ENCODE measurements around the gene TFAP2E. TPM values are rescaled to one million over a fixed set of nuclear protein-coding genes. Genes with fewer than 3 reads are reported as not detected.

The TFAP2E gene
- 1 to 10 TPM in 1 of 2 donors, under 1 TPM in 1; 0.75 to 1.1 TPM for total RNA-seq
- long read RNA-seq, partial matches to known transcripts, result 0 of 1 reads
- long read RNA-seq, other reads (novel, unspliced or antisense), result 1 of 1 reads

- peak; percentile 72 for ATAC-seq
- intact Hi-C loops (cut with DNase I, micrococcal nuclease), result no loop called here
Measured at GRCh38 chr1:35573198-35574124, at the start of gene TFAP2E. TSS of gene TFAP2E (plus strand) at chr1:35573314. CDS start at chr1:35573578, 264 bp downstream.

GRCh38 chr1:35524106-35524505, 49.0 kb upstream of the TFAP2E start:
- intact Hi-C loops (cut with DNase I, micrococcal nuclease), result no loop called here
- no peak for DNase-seq
- ATAC-seq, result no peak

More at GRCh38 chr1:35573198-35574124, at the start of gene TFAP2E:
- peak; percentile 46 to 76 for DNase-seq

GRCh38 chr1:35530168-35530567, 42.9 kb upstream of the TFAP2E start:
- ATAC-seq, result no peak
- DNase-seq, result no peak
- intact Hi-C loops (cut with DNase I, micrococcal nuclease), result no loop called here

GRCh38 chr1:35530946-35531345, 42.2 kb upstream of the TFAP2E start:
- no peak for ATAC-seq
- no peak for DNase-seq
- intact Hi-C loops (cut with DNase I, micrococcal nuclease), result no loop called here

- intact Hi-C loops (cut with DNase I, micrococcal nuclease), result no loop called here
- no peak for ATAC-seq
- DNase-seq, result no peak
Measured at GRCh38 chr1:35531368-35531767, 41.7 kb upstream of the TFAP2E start.

DNA sequence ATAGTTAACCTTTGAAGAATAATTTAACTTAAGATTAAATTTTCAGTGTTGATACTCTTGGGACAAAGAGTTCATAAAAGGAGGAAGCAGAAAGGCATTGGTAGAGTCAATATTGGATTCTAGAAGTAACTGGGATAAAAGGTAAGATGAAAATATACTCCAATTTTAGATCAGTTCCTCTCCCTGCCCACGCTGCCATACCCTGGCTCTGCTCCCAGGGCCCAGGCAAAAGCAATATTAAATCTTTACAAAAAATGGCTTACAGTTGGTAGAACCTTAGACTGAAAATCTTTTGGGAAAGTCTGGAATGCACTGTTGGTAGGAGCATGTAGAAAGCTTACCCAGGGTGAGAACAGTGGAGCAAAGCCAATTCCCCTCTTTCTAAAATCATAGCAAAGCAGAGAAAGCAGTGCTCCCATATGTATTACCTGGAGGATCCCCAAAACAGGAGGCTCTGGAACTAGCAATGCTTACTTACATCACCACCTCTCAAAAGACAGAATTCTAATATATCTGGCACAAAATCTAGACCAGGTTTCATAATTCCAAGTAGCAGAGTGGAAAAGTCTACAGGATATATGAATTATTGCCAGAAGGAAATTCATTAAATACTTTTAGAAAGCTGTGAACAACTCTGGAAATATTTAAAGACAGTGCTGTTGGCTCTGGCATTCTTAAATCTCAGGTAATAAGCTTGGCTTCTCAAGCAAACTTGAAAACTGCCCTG, 40.5 kb upstream of the TFAP2E start:
- ATAC-seq, result no peak
- intact Hi-C loops (cut with DNase I, micrococcal nuclease), result no loop called here
- DNase-seq, result no peak

DNA sequence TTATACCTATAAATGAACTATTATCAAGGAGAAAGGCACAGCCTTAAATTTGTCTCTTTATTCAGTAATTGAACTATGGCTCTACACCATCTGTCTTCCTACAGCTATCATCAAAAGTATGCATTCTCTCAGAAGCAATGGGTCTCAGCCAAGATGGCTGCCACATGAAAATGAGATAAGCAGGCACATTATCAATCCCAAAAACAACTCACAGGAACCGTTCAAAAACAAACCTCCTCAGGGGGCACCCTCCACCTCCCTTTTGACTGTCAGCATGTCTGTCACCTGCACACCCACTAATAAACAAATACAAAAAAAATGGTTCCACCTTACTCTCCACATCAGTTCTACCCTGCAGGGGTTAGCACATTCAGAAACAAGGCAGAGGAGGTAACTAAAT, 39.5 kb upstream of the TFAP2E start:
- no peak for ATAC-seq
- intact Hi-C loops (cut with DNase I, micrococcal nuclease), result no loop called here

DNA sequence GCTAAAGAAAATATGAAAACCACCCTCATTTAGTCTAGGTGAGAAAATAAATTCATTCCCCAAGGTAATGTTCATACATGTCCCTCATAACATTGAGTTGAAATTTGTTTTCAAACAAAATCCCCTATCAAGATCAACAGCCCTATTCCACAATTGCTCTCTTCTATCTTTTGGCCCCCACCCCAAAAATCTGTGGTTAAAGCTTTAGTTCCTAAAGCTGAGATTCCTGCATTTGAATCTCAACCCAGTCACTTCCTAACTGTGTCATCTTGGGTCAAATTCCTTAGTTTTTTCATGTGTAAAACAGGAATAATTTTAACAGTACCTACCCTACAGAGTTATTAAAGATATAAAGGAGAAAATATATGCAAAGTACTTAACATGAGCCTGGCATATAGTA, 37.9 kb upstream of the TFAP2E start:
- ATAC-seq (no peak), DNase-seq (no peak)
- intact Hi-C loops (cut with DNase I, micrococcal nuclease), result no loop called here

More for the DNA sequence above, 39.5 kb upstream of the TFAP2E start:
- no peak for DNase-seq

GRCh38 chr1:35536556-35537162, 36.5 kb upstream of the TFAP2E start:
- intact Hi-C loops (cut with DNase I, micrococcal nuclease), result no loop called here
- DNase-seq (no peak), ATAC-seq (no peak)

GRCh38 chr1:35537806-35538205, 35.3 kb upstream of the TFAP2E start:
- DNase-seq (no peak), ATAC-seq (no peak)
- intact Hi-C loops (cut with DNase I, micrococcal nuclease), result no loop called here

DNA sequence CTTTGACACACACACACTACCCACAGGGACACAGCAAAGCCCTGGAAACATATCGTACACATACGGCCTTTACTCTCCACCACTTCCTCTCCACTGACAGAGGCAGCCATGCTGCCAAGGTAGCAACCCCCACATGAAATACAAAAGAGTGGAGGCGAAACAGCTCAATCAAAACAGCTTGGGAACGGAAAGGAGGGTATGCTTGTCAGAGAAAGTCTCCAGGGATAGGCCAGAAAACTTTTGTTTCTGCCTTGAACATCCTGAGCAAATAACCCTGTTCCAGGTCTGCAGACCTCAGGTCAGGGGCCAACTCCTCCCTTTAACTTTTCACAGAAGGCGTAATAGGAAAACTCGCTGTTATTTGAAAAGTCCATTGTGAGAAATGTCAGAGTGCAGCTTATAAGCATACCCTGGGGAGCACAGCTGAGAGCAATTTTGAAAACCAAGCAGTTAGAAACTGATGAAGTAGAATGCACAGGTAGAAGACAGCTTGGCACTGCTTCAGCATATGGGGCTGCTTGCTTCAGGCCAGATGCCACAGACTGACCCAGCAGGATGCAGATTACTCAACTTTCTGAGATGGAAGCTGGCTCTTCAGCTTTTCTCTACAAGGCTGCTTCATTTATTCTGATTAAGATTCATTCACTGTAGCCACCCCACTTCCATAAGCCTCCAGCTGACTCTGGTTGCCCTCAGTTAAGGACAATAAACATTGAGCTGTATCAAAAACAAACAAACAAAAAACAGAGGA, 33.9 kb upstream of the TFAP2E start:
- intact Hi-C loops (cut with DNase I, micrococcal nuclease), result no loop called here
- DNase-seq (no peak), ATAC-seq (no peak)

DNA sequence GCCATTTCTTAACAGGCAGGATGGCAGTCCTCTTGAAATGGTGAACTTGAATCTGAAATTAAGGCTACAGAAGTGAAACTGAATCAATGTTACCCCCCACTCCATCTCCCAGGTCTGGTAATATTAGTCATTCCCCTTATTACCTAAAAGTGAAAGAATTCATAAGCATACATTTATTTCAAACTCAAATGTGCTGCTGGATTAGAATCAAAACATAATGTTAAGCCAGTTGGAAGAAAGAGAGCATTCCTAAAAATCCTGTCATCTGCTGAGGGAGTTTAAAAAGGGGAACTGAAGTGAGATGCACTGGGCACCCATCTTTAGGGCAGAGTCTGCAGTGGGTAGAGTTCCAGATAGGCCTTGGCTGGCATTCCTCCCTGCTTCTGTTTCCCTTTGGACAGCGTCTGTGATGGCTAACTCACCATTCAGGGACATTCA, 33.3 kb upstream of the TFAP2E start:
- ATAC-seq (no peak), DNase-seq (no peak)
- intact Hi-C loops (cut with DNase I, micrococcal nuclease), result no loop called here

DNA sequence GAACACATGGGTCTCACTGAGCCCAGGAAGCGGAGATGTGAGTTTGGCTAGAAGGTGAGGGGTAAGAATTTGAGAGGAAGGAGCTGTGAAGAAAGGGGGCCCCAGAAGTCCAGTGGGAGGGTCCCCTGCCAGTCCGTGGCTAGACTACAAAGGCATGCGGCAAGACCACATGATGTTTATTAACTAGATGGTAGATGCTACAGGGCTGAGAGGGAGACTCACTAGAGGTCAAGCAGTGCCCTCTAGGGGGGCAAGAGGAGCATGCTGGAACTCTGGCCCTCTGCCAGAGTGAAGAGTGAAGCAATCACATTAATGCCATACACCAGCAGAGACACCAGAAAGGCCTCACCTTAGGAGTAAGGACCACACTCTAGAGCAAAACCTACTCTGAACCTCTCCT, 28.1 kb upstream of the TFAP2E start:
- ATAC-seq (peak; percentile 33), DNase-seq (no peak)
- intact Hi-C loops (cut with DNase I, micrococcal nuclease), result no loop called here

DNA sequence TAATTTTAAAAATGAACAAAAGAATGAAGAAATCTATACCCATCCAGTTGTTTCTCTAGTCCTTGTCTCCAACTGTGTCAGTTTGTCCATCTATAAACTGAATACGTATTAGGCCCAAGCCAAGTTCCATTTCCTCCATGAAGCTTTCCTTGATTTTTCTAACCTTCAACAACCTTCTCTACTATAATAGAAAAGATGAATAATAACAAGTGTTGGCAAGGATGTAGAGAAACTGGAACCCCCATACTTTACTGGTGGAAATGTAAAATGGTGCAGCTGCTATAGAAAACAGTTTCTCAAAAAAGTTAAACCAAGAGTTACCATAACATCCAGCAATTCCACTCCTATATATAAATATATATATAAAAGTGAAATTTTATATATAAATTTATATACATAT, 26.5 kb upstream of the TFAP2E start:
- intact Hi-C loops (cut with DNase I, micrococcal nuclease), result no loop called here
- DNase-seq (no peak), ATAC-seq (no peak)

GRCh38 chr1:35553851-35554250, 19.3 kb upstream of the TFAP2E start:
- intact Hi-C loops (cut with DNase I, micrococcal nuclease), result no loop called here
- no peak for ATAC-seq
- DNase-seq, result no peak

GRCh38 chr1:35554266-35555211, 18.6 kb upstream of the TFAP2E start:
- no peak for ATAC-seq
- intact Hi-C loops (cut with DNase I, micrococcal nuclease), result no loop called here
- DNase-seq, result no peak

GRCh38 chr1:35555212-35555584, 17.9 kb upstream of the TFAP2E start:
- no peak for ATAC-seq

More at GRCh38 chr1:35555212-35555584, 17.9 kb upstream of the TFAP2E start:
- DNase-seq, result no peak
- intact Hi-C loops (cut with DNase I, micrococcal nuclease), result no loop called here

Measured in left colon (tissue), 2 donors.